Testis (tissue), 3 donors: ENCODE data around the gene REV3L. TPM values are rescaled to one million over a fixed set of nuclear protein-coding genes. Genes with fewer than 3 reads are reported as not detected.

Experiments used
- DNase-seq: peaks from one replicate; pipeline ENCODE4 v3.0.0-alpha.2; 2019
- H3K27ac ChIP-seq, 2 donors: fragments of 200-600 bp; sonication (generic); one replicate each; pipeline ENCODE4 v1.5.1; 2019
- H3K27me3 ChIP-seq: fragments of 200-600 bp; sonication (generic); one replicate; pipeline ENCODE4 v1.5.1; 2019
- H3K36me3 ChIP-seq: fragments of 200-600 bp; sonication (generic); one replicate; pipeline ENCODE4 v1.5.1; 2017; ENCODE audit warnings: low read depth; ENCODE audit errors: missing control alignments
- H3K4me1 ChIP-seq: fragments of 200-600 bp; sonication (generic); one replicate; pipeline ENCODE4 v1.5.1; 2019
- H3K4me3 ChIP-seq, 2 donors: fragments of 200-600 bp; sonication (generic); one replicate each; pipeline ENCODE4 v1.5.1; 2017 to 2019
- H3K9me3 ChIP-seq: fragments of 200-600 bp; sonication (generic); one replicate; pipeline ENCODE4 v1.5.1; 2017
- CTCF ChIP-seq, 3 experiments: fragments of 450-650 bp in 2 of 3; fragments of 200-600 bp in 1 of 3; sonication (generic) in 1 of 3; IDR thresholded peaks; one replicate each; pipeline ENCODE4 v1.5.1; 2016 to 2019; ENCODE audit warnings: antibody characterized with exemption in 3 of 3, mild to moderate bottlenecking in 2 of 3, moderate library complexity in 1 of 3
- POLR2A ChIP-seq: fragments of 450-650 bp; IDR thresholded peaks from one replicate; pipeline ENCODE4 v1.6.1; 2017; ENCODE audit warnings: antibody characterized with exemption, mild to moderate bottlenecking, moderate library complexity
- WGBS, 2 donors: methylation state at CpG; one replicate each; pipeline ENCODE4 v1.1.5; 2018; 5-methylcytosine and 5-hydroxymethylcytosine counted together
- intact Hi-C: fragments of 100-400 bp; cut with DNase I; formaldehyde crosslinking; loops from one replicate; pipeline ENCODE4 v1.15.1; 2023; ENCODE audit warnings: low total_unique reads
- polyA plus RNA-seq: library from polyadenylated mRNA; stranded (reverse); fragments of 350-450 nt; fragmentation: Illumina TruSeq; extraction: RNeasy Lipid Tissue Mini Kit (QIAGEN cat#74804); gene quantifications from one replicate; pipeline ENCODE4 v1.2.3, GENCODE V29; 2014; ENCODE audit warnings: low read depth, low replicate concordance; ENCODE audit not compliant: insufficient read depth
- total RNA-seq, 2 donors: library from RNA; depleted of rRNA; stranded (reverse); fragments of >200 nt; gene quantifications; one replicate each; pipeline ENCODE4 v1.2.3, GENCODE V29; 2016

The REV3L gene
- total and polyA plus RNA-seq, 3 donors from 2014 or later: 11.1 to 56.8 (median 48.8) TPM

DNA sequence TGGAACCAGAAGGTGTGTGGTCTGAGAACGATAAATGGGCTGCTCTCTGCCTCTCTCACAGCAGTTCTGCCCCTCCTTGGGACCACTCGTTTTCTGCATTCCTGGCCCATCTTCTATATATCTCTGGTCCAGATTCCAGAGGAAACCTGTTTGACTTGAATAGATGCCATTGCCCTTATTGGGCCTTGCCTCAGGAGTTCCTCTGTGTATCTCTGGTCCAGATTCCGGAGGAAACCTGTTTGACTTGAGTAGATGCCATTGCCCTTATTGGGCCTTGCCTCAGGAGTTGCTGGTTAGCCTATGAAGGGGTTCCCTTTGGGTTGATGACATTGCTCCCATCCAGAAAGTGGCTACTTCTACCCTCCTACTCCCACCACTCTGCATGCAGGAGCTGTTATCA lies 206.3 kb downstream of the REV3L start:
- no peak for DNase-seq
- Histone ChIP-seq H3K27ac (no peak overlapping the region), H3K9me3 (no peaks in the 10 kb centered on the region), H3K36me3 (no peaks in the 10 kb centered on the region), H3K4me3 (no peak overlapping the region), H3K27me3 (no peaks in the 10 kb centered on the region), H3K4me1 (no peaks in the 10 kb centered on the region)
- intact Hi-C loops: no loop called here
- no peak for TF ChIP-seq CTCF (IDR thresholded peaks at IDR 0.05)
- WGBS, 2 donors: 89 to 93% methylated on average over 3 of the region's 3 CpGs

DNA sequence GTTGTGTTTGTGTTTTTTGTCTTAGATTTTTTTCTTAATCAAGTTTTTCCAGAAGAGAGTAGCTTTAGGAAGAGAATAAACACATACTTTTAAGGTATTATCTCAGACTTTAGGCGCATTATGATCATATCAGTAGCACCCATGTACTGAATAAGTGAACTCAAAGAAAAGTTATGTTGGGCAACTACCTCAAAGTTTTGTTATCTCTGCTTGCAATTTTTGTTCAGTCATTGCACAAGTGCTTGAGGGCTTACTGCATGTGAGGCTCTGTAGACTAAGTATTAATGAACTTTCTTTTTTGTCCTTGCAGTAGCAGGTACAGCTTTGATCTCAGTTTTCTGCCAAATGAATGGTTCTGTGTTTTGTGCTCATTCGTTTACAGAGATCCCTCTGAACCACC lies 206.7 kb downstream of the REV3L start:
- H3K36me3 ChIP-seq: no peaks in the 10 kb centered on the region
- WGBS, 2 donors: 94 to 96% methylated on average over 2 of the region's 2 CpGs

GRCh38 chr6:111274593-111275217 lies 208.3 kb downstream of the REV3L start:
- H3K27me3 ChIP-seq: no peaks in the 10 kb centered on the region
- TF ChIP-seq CTCF (IDR thresholded peaks at IDR 0.05) (no peak), POLR2A (no peak)
- no peaks in the 10 kb centered on the region for H3K4me1 ChIP-seq
- no peaks in the 10 kb centered on the region for H3K36me3 ChIP-seq
- H3K9me3 ChIP-seq: no peaks in the 10 kb centered on the region
- 97 to 100% methylated on average over 3 of the region's 3 CpGs for WGBS, 2 donors
- intact Hi-C loops: no loop called here
- DNase-seq: no peak
- no peak overlapping the region for H3K4me3 ChIP-seq
- H3K27ac ChIP-seq: no peak overlapping the region

More for the DNA sequence above, 206.7 kb downstream of the REV3L start:
- H3K9me3 ChIP-seq: no peaks in the 10 kb centered on the region
- TF ChIP-seq CTCF (IDR thresholded peaks at IDR 0.05) (no peak), POLR2A (no peak)
- intact Hi-C loops: no loop called here
- H3K27ac ChIP-seq: no peak overlapping the region
- no peaks in the 10 kb centered on the region for H3K27me3 ChIP-seq
- H3K4me1 ChIP-seq: no peaks in the 10 kb centered on the region
- no peak for DNase-seq
- H3K4me3 ChIP-seq: no peak overlapping the region

GRCh38 chr6:111270121-111270520 lies 212.9 kb downstream of the REV3L start:
- Histone ChIP-seq H3K9me3 (no peaks in the 10 kb centered on the region), H3K4me3 (no peak overlapping the region), H3K27me3 (no peaks in the 10 kb centered on the region), H3K4me1 (no peaks in the 10 kb centered on the region), H3K36me3 (no peaks in the 10 kb centered on the region), H3K27ac (no peak overlapping the region)
- DNase-seq: no peak
- WGBS, 2 donors: 97 to 100% methylated on average over 4 of the region's 4 CpGs
- intact Hi-C loops: no loop called here
- no peak for TF ChIP-seq CTCF (IDR thresholded peaks at IDR 0.05)
- TF ChIP-seq POLR2A: no peak

DNA sequence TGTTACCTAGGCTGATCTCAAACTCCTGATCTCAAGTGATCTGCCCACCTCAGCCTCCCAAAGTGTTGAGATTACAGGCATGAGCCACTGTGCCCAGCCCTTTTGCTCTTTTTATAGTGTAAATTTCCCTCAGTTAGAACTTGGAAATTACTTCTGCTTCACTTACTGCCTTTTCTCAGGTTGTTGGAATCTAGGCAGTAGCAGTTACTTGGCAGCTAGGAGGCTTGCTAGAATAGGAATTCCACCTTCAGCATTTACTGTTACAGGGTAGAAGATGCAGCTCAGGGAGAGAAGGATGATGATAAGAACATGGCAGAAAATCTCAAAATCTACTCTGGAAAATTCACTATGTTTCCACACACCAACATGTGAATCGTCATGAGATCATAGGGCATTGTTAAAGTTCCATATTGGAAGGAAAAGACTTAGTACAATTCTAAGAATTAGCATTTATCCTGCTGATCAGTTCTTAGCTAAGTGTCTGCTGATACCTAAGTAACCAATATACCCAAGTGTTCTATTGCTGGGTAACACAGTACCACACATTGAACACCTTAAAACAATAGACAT lies 213.5 kb downstream of the REV3L start:
- intact Hi-C loops: no loop called here
- WGBS, 2 donors: 95% methylated on average over 1 of the region's 1 CpG
- no peaks in the 10 kb centered on the region for H3K4me1 ChIP-seq
- TF ChIP-seq POLR2A (no peak), CTCF (IDR thresholded peaks at IDR 0.05) (no peak)
- H3K9me3 ChIP-seq: no peaks in the 10 kb centered on the region
- H3K4me3 ChIP-seq: no peak overlapping the region
- DNase-seq: no peak
- H3K27ac ChIP-seq: no peak overlapping the region
- H3K27me3 ChIP-seq: no peaks in the 10 kb centered on the region
- no peaks in the 10 kb centered on the region for H3K36me3 ChIP-seq
